SW 1271 (cell line): Measurements from ENCODE around the gene SEC14L2.
"Not testable (repeated sequence)": the region's sequence is repeated elsewhere in the genome, so short reads cannot be mapped to it uniquely, and the experiment has no call there.

Experiments used
- DNase-seq, 2 experiments: peaks; one replicate each; lab custom pipeline; 2025; lab: John Stamatoyannopoulos, UW

SEC14L2 gene

GRCh38 chr22:30426388-30427353 is 29.9 kb downstream of the SEC14L2 start:
- DNase-seq = peak; percentile 43 to 65

- no peak for DNase-seq
Observed at GRCh38 chr22:30427871-30428270, 31.1 kb downstream of the SEC14L2 start.

- no peak for DNase-seq
Observed at GRCh38 chr22:30429887-30430286, 33.1 kb downstream of the SEC14L2 start.

DNA sequence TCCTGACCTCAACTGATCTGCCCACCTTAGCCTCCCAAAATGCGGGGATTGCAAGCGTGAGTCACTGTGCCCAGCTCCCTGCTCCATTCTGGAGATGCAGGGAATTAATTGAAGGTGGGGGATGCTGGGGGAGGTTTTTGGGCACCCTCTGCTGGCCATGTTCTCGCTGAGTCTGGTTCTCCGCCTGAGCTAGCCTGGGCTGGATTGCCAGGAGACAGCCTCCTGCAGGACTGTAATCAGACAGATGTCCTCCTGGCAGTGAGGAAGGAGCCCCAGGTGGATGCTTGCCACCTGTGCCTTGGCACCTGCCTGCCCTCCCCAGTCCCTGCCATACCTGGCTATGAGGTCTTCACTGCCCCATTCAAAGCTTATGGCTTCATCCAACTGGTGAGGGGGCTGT is 34.1 kb downstream of the SEC14L2 start:
- no peak for DNase-seq

DNA sequence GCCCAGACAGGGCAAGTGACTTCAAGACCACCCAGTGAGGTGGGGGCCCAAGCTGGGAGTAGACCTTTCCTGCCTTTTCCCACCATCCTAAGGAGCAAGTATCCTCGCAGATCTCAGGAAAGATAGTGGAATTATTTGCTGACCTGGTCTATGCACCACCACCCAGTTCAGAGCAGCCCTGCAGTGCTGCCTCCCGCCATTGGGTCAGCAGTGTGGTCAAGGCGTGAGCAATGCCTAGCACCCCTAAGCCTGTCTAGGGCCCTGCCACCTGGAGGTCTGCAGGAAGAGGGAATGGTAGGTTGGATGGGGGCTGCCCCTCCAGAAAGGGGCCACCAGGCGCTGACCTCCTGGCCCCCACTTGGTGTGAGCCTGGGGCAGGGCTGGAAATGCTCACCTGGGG is 35.3 kb downstream of the SEC14L2 start:
- no peak for DNase-seq

DNA sequence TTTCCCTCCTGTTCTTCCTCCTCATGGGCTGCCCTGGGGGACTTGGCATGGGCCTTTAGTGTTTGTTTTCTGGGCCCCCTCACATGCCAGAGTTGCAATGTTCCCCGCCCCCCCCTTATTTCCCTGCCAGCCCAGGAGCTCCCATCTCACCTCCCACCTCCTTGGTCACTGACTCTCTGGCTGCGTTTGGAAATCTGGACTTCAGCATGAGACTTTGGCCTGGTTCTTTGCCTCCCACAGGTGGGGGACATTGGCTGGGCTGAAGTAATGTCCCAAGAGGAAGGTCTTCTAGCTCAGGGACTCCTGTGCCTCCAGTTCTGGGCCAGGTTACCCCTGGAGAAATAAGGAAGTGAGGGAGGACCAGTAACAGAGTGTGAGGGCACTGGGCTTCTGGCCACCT is 35.7 kb downstream of the SEC14L2 start:
- DNase-seq = no peak

DNA sequence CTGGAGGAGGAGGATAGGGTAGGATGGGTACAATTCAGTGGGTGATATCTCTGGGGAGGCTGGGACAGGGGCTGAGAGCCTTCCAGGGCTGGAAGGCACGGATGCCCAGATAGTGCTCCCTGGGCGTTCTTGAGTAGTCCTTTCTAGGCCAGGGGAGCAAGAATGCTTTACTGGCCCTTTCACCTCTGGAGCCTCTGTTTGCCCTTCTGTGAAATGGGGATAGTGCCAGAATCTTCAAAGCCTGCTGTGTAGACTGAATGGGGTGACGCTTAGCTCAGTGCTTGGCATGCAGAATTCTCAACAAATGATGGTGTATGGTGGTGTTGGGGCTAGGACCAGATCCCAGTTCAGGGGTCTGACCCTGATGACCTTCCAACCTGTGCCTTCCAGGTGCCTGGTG is 36.4 kb downstream of the SEC14L2 start:
- DNase-seq = no peak

DNA sequence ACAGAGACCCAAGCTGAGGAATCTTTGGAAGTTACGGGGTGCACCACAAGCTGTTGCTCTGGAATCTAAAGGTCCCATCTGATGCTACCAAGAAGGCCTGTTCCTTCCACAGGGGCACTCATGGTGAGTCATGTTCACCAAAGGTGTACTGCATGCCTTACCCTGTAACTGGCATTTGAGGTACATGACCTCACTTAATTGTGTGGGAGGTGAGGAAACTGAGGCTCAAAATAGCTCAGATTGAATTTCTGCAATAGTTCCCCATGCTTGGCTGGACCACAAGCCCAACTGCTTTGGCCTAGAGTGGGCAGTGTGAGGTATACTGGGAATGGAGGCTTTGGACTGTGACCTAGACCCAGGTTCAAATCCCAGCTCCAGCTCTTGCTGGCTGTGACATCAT is 37.0 kb downstream of the SEC14L2 start:
- DNase-seq = no peak

DNA sequence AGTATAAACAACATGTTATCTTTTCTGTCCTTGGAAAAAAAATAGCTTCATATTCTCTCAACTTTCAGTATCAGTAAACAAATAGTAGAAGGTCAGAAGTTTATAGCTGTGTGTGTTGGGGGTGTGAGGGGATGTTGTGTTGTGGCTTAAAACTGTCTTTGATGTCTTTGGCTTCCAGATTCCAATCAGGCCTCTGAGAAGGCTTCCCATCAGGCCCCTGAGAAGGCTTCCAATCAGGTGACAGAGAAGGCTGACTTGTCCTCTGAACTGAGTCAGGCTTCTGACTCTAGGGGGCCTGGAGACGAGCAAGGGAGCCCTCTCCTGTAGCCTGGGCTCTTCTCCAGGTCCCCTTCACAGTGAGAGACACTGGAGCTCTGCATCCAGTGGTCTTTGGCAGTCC is 38.0 kb downstream of the SEC14L2 start:
- DNase-seq = no peak

DNA sequence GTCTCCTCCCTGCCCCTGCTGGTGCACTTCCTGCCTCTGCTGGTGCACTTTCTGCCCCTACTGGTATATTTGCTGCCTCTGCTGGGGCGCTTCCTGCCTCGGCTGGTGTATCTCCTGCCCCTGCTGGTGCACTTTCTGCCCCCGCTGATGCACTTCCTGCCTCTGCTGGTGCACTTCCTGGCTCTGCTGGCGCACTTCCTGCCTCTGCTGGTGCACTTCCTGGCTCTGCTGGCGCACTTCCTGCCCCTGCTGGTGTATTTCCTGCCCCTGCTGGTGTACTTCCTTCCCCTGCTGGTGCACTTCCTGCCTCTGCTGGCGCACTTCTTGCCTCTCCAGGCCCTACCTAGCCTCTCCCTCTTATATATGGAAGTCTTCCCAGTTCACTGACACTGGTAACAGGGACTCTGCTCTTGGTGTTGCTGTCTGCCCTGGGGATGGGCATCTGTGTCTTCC is 38.9 kb downstream of the SEC14L2 start:
- peak in 1 of 2 experiments; percentile 15 for DNase-seq

DNA sequence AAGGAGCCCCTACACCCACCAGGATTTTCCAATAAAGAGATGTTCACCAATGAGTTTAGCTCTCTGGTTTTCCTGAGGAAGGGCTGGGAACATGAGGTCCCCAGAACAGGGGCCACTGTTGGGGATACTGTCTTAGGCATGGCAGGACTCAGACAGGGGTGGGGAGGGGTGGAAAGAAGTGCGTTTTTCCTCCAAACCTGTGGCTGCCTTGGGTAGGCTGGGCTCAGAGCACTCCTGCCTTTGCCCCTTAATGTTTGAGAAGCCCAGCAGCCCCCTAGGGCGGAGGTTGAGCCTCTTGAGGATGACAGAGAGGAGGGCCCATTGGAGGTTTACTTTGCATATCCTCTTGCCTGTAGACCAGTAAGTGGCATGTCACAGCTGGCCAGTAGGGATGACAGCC is 39.4 kb downstream of the SEC14L2 start:
- no peak for DNase-seq

GRCh38 chr22:30438559-30438958 is 41.7 kb downstream of the SEC14L2 start:
- DNase-seq = no peak

GRCh38 chr22:30439226-30439625 is 42.4 kb downstream of the SEC14L2 start:
- DNase-seq = no peak

- DNase-seq = no peak
Observed at GRCh38 chr22:30439836-30440235, 43.0 kb downstream of the SEC14L2 start.

DNA sequence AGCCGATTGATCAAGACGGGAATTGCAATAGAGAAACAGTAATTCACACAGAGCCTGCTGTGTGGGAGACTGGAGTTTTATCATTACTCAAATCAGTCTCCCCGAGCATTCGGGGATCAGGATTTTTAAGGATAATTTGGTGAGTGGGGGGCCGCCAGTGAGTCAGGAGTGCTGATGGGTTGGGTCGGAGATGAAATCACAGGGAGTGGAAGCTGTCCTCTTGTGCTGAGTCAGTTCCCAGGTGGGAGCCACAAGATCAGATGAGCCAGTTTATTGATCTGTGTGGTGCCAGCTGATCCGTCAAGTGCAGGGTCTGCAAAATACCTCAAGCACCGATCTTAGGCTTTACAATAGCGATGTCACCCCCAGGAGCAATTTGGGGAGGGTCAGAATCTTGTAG is 44.3 kb downstream of the SEC14L2 start:
- no peak for DNase-seq

DNA sequence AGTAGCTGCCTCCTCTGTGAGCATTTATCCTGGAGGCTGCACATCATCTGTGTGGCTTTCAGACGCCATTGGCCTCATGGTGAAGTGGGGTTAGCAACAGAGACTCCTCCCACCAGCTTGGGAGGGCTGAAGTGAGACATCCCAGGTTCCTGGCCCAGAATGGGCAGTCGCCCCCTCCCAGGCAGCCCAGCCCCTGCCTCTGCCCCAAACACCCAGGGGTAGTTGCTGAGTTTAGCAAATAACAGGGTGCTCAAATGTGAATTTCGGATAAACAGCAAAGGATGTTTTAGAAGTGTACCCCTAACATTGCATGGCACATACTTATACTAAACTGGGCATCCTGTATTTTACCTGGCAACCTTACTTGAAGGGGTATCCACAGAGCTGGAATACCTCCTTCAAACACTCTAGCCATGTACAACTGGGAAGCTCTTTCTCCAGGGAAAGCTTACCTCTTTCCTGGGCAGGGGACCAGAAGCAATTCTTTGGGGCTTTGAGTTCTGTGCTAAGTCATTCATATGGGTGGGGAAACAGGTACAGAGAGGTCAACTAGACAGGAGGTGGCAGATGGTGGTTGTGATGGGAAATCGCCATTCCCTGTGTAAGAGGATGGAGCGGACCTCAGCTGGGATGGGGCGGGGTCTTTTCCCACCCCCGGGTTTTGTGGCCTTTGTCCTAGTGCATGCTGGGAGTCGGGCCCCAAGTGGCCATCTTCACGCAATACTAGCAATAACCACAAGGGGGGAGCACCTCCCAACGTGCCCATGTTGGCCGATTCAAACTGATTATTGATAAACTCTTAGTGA is 48.0 kb downstream of the SEC14L2 start:
- peak in 1 of 2 experiments; percentile 42 for DNase-seq

DNA sequence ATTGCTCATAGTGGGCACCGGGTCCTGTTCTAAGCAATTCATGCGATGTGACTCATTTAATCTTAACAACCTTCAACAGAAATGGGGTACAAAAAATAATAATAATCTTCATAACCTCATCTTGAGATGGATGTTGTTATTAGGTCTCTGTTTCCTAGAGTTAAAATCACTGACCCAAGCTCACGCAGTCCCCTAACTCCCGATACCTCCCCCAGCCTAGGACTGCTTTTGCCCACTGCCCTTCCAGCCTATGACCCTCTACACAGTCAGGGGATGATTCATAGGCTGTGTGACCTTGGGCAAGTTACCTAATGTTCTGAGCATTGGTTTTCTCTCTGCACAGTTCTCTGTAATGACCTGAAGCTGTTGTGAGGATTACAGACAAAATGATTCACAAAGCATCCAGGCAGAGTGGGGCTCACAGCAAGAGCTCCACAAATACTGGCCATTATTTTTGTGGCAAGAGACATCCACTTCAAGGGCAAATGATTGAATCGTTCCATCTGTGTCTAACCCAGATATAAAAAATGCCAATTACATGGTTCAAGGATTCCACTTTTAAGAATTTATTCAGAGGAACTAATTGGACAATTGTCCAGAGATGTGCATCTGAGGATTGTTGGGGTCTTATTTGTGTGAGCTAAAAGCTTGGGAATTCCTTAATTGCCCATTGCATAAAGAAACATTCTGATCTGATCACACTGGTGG is 48.8 kb downstream of the SEC14L2 start:
- no peak for DNase-seq

DNA sequence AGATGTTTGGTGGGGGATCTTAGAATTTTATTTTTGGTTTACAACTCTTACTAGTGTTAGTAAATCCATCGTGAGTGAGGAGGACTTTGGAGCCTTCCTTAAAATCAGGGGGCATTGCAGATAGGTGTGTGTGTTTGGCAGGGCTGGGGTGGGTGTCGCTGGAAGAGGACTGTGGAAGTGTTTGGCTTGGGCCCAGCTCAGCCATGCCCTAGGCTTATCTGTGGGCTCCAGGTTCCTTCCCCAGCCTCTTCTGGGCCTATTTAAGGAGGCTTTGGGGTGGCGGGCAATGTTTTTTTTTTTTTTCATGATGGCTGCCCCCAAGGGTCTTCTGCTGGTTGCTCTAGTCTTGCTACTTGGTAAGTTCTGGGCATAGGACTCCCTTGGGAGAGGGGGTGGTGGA is 50.8 kb downstream of the SEC14L2 start:
- DNase-seq = no peak

DNA sequence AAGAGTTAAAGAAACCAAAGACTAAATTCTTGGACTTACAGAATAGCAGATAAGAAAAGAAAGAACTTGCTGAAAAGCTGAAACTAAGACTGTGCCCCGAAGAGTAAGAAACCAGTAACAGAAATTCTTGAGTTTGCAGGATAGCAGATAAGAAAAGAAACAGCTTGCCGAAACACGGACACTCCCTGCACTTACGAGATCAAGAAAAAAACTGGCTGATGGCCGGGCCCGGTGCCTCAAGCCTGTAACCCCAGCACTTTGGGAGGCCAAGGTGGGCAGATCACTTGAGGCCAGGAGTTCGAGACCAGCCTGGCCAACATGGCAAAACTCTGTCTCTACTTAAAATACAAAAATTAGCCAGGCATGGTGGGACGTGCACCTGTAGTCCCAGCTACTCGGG is 54.7 kb downstream of the SEC14L2 start:
- DNase-seq = not testable (repeated sequence)

- no peak for DNase-seq
Observed at GRCh38 chr22:30452861-30453260, 56.0 kb downstream of the SEC14L2 start.

- DNase-seq = no peak
Observed at GRCh38 chr22:30453731-30454510, 57.1 kb downstream of the SEC14L2 start.
